Parathyroid adenoma (tissue), 2 donors: Measurements from ENCODE around the gene COPS7A.

ENCODE experiments used
- H2AFZ ChIP-seq: fragments of 300-600 bp; sonication (generic); one replicate; pipeline ENCODE4 v1.7.0; 2017; ENCODE audit warnings: antibody characterized with exemption, mild to moderate bottlenecking
- H3K27ac ChIP-seq: fragments of 300-600 bp; sonication (generic); one replicate; pipeline ENCODE4 v1.7.0; 2017
- H3K27me3 ChIP-seq: fragments of 300-600 bp; sonication (generic); one replicate; pipeline ENCODE4 v1.7.0; 2017; ENCODE audit warnings: low read length; ENCODE audit not compliant: control insufficient read depth, insufficient read depth
- H3K36me3 ChIP-seq: fragments of 300-600 bp; sonication (generic); one replicate; pipeline ENCODE4 v1.7.0; 2017; ENCODE audit warnings: low read length; ENCODE audit not compliant: control insufficient read depth, insufficient read depth
- H3K4me1 ChIP-seq: fragments of 300-600 bp; sonication (generic); one replicate; pipeline ENCODE4 v1.7.0; 2017; ENCODE audit warnings: control low read depth
- H3K4me2 ChIP-seq: fragments of 300-600 bp; sonication (generic); one replicate; pipeline ENCODE4 v1.7.0; 2017; ENCODE audit warnings: low read length
- H3K4me3 ChIP-seq: fragments of 300-600 bp; sonication (generic); one replicate; pipeline ENCODE4 v1.7.0; 2017; ENCODE audit warnings: low read depth, low read length
- H3K79me2 ChIP-seq: fragments of 300-600 bp; sonication (generic); one replicate; pipeline ENCODE4 v1.7.0; 2017; ENCODE audit warnings: control low read depth
- H3K9ac ChIP-seq: fragments of 300-600 bp; sonication (generic); one replicate; pipeline ENCODE4 v1.7.0; 2017; ENCODE audit warnings: mild to moderate bottlenecking
- H3K9me3 ChIP-seq: fragments of 300-600 bp; sonication (generic); one replicate; pipeline ENCODE4 v1.7.0; 2017; ENCODE audit warnings: low read length; ENCODE audit not compliant: control insufficient read depth
- TF ChIP-seq, protein P1 (sequence below): fragments of 300-600 bp; sonication (generic); IDR thresholded peaks from one replicate; pipeline ENCODE4 v1.7.0; 2017; ENCODE audit warnings: antibody characterized with exemption, mild to moderate bottlenecking
- donor health status: primary hyperparathyroidism.

Gene COPS7A

DNA sequence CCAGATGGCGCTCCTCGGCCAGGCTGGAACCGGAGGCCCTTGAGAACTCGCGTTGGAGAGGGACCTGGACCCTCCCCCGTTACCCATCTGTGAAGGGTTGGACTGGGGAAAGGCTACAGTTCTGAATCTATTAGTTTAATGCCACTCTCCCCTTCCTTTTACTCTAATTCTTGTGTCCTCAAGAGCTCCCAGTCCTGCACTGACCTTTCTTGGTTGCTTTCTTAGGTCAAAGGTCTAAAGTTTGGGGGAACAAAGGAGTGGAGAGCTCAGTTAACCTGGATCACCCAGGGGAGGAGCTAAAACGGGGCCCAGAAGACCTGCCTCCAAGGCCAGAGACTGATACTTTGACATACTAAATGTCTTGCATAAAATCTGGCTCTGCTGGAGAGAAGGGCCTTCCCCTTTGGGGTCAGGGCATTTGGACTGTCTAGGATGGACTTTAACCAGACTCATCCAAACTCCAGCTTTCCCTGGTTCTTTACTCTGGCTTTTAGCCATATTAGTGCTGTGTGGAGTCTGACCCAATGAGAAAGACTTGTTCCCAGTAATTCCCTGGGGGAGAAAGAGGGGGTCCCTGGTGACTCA lies 30.0 kb downstream of the COPS7A start:
- TF ChIP-seq, protein P1, sequence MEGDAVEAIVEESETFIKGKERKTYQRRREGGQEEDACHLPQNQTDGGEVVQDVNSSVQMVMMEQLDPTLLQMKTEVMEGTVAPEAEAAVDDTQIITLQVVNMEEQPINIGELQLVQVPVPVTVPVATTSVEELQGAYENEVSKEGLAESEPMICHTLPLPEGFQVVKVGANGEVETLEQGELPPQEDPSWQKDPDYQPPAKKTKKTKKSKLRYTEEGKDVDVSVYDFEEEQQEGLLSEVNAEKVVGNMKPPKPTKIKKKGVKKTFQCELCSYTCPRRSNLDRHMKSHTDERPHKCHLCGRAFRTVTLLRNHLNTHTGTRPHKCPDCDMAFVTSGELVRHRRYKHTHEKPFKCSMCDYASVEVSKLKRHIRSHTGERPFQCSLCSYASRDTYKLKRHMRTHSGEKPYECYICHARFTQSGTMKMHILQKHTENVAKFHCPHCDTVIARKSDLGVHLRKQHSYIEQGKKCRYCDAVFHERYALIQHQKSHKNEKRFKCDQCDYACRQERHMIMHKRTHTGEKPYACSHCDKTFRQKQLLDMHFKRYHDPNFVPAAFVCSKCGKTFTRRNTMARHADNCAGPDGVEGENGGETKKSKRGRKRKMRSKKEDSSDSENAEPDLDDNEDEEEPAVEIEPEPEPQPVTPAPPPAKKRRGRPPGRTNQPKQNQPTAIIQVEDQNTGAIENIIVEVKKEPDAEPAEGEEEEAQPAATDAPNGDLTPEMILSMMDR = no peak
- Histone ChIP-seq H3K9me3 (no peaks in the 10 kb centered on the region), H3K4me1 (peaks cover 16% of the 10 kb centered on the region), H3K79me2 (no peaks in the 10 kb centered on the region), H3K36me3 (no peaks in the 10 kb centered on the region), H3K27me3 (no peaks in the 10 kb centered on the region), H3K4me2 (peak overlapping the region; percentile 94), H3K4me3 (peak overlapping the region; percentile 93), H3K9ac (no peak overlapping the region), H2AFZ (peak overlapping the region; percentile 16), H3K27ac (peak overlapping the region; percentile 97)

DNA sequence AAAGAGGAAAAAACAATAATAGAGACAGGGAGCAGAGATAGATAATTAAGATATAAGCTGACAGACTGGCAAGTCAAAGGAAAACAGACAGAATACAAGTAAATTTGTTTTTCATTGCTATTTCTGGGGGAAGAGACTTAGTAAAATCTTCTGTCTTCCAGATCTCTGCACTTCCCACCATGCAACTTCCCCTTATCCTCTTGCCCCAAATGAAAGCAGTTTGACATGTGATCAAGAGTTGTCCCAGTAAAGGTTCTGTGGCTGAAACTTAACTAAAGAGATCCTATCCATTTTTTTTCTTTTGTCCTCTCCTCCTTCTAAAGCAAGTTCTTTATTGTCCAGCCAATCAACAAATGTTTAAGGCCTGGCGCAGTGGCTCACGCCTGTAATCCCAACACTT lies 30.6 kb downstream of the COPS7A start:
- Histone ChIP-seq H2AFZ (peak overlapping the region; percentile 16), H3K4me3 (peak overlapping the region; percentile 93), H3K4me1 (peaks cover 16% of the 10 kb centered on the region), H3K27ac (peak overlapping the region; percentile 97), H3K4me2 (no peak overlapping the region), H3K9ac (no peak overlapping the region), H3K27me3 (no peaks in the 10 kb centered on the region), H3K36me3 (no peaks in the 10 kb centered on the region), H3K9me3 (no peaks in the 10 kb centered on the region), H3K79me2 (no peaks in the 10 kb centered on the region)
- TF ChIP-seq, protein P1 = no peak

DNA sequence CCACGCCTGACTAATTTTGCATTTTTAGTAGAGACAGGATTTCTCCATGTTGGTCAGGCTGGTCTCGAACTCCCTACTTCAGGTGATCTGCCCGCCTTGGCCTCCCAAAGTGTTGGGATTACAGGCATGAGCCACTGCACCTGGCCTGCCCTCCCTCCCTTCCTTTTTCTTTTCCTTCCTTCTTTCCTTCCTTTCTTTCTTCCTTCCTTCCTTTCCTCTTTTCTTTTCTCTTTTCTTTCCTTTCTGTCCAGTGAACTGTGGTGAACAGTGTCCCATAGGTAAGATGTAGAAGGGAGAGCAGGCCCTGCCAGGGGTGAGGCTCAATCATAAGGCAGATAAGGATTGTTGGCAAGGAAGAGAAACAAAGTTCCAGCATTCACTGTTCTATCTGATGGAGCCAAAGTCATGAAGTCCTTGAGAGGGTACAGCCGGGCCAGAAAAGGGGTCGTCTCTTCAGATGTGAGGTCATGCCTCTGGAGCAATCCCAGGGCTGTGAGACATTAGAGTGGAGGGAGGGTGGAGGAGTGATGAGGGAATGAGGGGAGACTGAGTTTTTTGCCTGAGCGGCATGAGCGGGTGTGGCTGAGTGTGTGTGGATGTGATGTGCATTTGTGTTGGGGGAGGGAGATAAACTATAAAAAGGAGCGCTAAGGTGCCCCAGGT lies 33.3 kb downstream of the COPS7A start:
- TF ChIP-seq, protein P1 = no peak
- Histone ChIP-seq H3K79me2 (no peaks in the 10 kb centered on the region), H3K4me3 (no peak overlapping the region), H3K4me1 (peaks cover 11% of the 10 kb centered on the region), H3K4me2 (no peak overlapping the region), H2AFZ (peak overlapping the region; percentile 63), H3K36me3 (no peaks in the 10 kb centered on the region), H3K9me3 (no peaks in the 10 kb centered on the region), H3K27me3 (no peaks in the 10 kb centered on the region), H3K9ac (no peak overlapping the region), H3K27ac (peak overlapping the region; percentile 66)

DNA sequence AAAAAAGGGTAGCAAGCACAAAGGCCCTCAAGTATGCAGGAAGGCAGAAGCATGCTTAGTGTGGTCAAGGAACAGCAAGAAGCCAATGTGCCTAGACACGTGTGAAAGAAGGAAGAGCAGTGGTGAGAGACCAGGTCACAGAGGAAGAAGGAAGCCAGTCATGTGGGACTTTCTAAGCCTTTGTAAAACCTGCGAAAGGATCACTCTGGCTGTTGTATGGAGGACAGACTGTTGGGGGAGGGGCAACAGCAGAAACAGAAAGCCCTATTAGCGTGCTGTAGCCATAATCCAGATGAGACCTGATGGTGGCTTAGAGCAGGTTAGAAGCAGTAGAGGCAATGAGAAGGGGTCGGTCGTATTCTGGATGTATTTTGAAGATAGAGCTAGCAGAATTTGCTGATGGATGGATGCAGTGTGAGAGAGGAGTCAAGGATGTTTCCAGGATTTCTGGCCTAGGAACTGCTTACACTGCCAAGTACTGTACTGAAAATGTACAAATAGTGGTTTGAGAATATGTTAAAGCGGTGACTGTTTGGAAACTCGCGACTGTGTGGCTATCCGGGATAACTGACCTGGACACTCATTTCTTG lies 34.8 kb downstream of the COPS7A start:
- H3K27me3 ChIP-seq = no peaks in the 10 kb centered on the region

More for the DNA sequence above, 34.8 kb downstream of the COPS7A start:
- Histone ChIP-seq H3K9me3 (no peaks in the 10 kb centered on the region), H3K36me3 (no peaks in the 10 kb centered on the region), H3K79me2 (no peaks in the 10 kb centered on the region), H3K4me1 (peaks cover 12% of the 10 kb centered on the region), H2AFZ (no peak overlapping the region), H3K9ac (no peak overlapping the region), H3K27ac (no peak overlapping the region), H3K4me2 (no peak overlapping the region), H3K4me3 (no peak overlapping the region)
- TF ChIP-seq, protein P1 = no peak
